ENCODE results near the gene RAD51B.
A peak's percentile ranks its signal among the peaks of the same experiment; 100 is the strongest.

RAD51B gene

DNA sequence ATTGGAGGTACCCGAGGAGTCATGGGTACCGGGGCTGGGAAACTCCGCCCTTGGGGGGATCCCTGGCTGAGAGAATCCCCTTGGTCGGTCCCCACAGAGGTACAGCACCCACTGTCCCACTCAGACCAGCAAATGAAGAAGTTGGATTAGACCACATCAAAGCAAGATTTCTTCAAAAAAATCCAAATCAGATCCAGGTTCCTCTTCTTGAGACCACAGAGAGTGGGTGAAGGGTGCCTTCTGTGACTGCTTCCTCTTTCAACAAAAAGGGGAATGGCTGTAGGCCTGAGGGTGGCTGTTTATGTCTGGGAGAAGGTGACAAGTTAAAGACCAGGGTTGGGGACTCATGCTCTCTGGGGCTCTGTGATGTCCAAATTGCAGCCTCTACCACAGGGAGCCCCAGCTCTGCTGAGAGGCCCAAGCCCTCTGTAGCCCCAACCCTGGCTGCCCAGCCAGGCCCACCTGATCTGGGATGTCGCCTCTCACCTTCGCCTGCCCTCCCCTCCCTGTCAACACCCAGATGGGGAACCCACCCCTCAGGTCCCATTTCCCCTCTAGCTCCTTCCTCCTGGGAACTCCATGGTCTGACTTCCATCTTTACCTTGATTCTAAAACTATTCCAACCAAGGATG lies 922.4 kb downstream of the RAD51B start:
- TF ChIP-seq, protein P1, sequence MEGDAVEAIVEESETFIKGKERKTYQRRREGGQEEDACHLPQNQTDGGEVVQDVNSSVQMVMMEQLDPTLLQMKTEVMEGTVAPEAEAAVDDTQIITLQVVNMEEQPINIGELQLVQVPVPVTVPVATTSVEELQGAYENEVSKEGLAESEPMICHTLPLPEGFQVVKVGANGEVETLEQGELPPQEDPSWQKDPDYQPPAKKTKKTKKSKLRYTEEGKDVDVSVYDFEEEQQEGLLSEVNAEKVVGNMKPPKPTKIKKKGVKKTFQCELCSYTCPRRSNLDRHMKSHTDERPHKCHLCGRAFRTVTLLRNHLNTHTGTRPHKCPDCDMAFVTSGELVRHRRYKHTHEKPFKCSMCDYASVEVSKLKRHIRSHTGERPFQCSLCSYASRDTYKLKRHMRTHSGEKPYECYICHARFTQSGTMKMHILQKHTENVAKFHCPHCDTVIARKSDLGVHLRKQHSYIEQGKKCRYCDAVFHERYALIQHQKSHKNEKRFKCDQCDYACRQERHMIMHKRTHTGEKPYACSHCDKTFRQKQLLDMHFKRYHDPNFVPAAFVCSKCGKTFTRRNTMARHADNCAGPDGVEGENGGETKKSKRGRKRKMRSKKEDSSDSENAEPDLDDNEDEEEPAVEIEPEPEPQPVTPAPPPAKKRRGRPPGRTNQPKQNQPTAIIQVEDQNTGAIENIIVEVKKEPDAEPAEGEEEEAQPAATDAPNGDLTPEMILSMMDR (IDR thresholded peaks at IDR 0.05; ENCODE audit: low read length, missing control alignments) = no peak
- no peak overlapping the region for H3K4me3 ChIP-seq (replicated peaks; ENCODE audit: low read depth, low read length)
- DNase-seq (ENCODE audit: low read depth) = no peak

- no peak overlapping the region for H3K4me3 ChIP-seq (replicated peaks; ENCODE audit: low read depth, low read length)
- DNase-seq (ENCODE audit: low read depth) = no peak
- TF ChIP-seq, protein P1 (IDR thresholded peaks at IDR 0.05; ENCODE audit: low read length, missing control alignments) = no peak
Observed at GRCh38 chr14:68744613-68745012, 925.0 kb downstream of the RAD51B start.

GRCh38 chr14:68747393-68747792 lies 927.8 kb downstream of the RAD51B start:
- H3K4me3 ChIP-seq (replicated peaks; ENCODE audit: low read depth, low read length) = no peak overlapping the region
- TF ChIP-seq, protein P1 (IDR thresholded peaks at IDR 0.05; ENCODE audit: low read length, missing control alignments) = no peak
- DNase-seq (ENCODE audit: low read depth) = no peak

- H3K4me3 ChIP-seq (replicated peaks; ENCODE audit: low read depth, low read length) = no peak overlapping the region
- TF ChIP-seq, protein P1 (IDR thresholded peaks at IDR 0.05; ENCODE audit: low read length, missing control alignments) = no peak
- no peak for DNase-seq (ENCODE audit: low read depth)
Observed at GRCh38 chr14:68748260-68748659, 928.7 kb downstream of the RAD51B start.

GRCh38 chr14:68748691-68749090 lies 929.1 kb downstream of the RAD51B start:
- H3K4me3 ChIP-seq (replicated peaks; ENCODE audit: low read depth, low read length) = no peak overlapping the region
- DNase-seq (ENCODE audit: low read depth) = no peak
- TF ChIP-seq, protein P1 (IDR thresholded peaks at IDR 0.05; ENCODE audit: low read length, missing control alignments) = no peak

GRCh38 chr14:68749487-68750475 lies 930.2 kb downstream of the RAD51B start:
- TF ChIP-seq, protein P1 (IDR thresholded peaks at IDR 0.05; ENCODE audit: low read length, missing control alignments) = no peak
- H3K4me3 ChIP-seq (replicated peaks; ENCODE audit: low read depth, low read length) = no peak overlapping the region
- peak; percentile 38 for DNase-seq (ENCODE audit: low read depth)
